Loucy (cell line): ENCODE results near the gene CXCL12.

Experiments used
- H2AFZ ChIP-seq: fragments of 200-600 bp; sonication (generic); 2 replicates; pipeline ENCODE4 v1.6.0; 2016; ENCODE audit warnings: antibody characterized with exemption, mild to moderate bottlenecking, low read length, moderate library complexity
- H3F3A ChIP-seq: fragments of 200-600 bp; 2 replicates; pipeline ENCODE4 v1.6.0; 2016; ENCODE audit warnings: antibody characterized with exemption, low read depth, mild to moderate bottlenecking
- H3K27me3 ChIP-seq: fragments of 200-600 bp; sonication (generic); 2 replicates; pipeline ENCODE4 v1.6.1; 2014; ENCODE audit warnings: low read length, mild to moderate bottlenecking; ENCODE audit not compliant: insufficient read depth, poor library complexity, severe bottlenecking
- H3K36me3 ChIP-seq: fragments of 200-600 bp; sonication (generic); 2 replicates; pipeline ENCODE4 v1.6.1; 2016; ENCODE audit warnings: low read length; ENCODE audit not compliant: insufficient read depth
- H3K4me1 ChIP-seq: fragments of 200-600 bp; sonication (generic); 2 replicates; pipeline ENCODE4 v1.5.1; 2014; ENCODE audit warnings: low read length, mild to moderate bottlenecking; ENCODE audit not compliant: insufficient read depth, poor library complexity, severe bottlenecking
- H3K4me2 ChIP-seq: fragments of 200-600 bp; sonication (generic); 2 replicates; pipeline ENCODE4 v1.6.0; 2014; ENCODE audit warnings: antibody characterized with exemption, low read length, low read depth, mild to moderate bottlenecking; ENCODE audit not compliant: poor library complexity, severe bottlenecking
- H3K4me3 ChIP-seq: fragments of 200-600 bp; sonication (generic); 2 replicates; pipeline ENCODE4 v1.5.1; 2014; ENCODE audit warnings: low read length, mild to moderate bottlenecking, mixed read lengths; ENCODE audit not compliant: poor library complexity, severe bottlenecking
- H3K79me2 ChIP-seq: fragments of 200-600 bp; sonication (generic); 2 replicates; pipeline ENCODE4 v1.6.1; 2014; ENCODE audit warnings: low read length; ENCODE audit not compliant: insufficient read depth
- H3K9ac ChIP-seq: fragments of 200-600 bp; sonication (generic); 2 replicates; pipeline ENCODE4 v1.6.0; 2014; ENCODE audit warnings: mild to moderate bottlenecking, low read depth, low read length, moderate library complexity; ENCODE audit not compliant: poor library complexity, severe bottlenecking
- H3K9me2 ChIP-seq: fragments of 200-600 bp; sonication (generic); replicated peaks from 2 replicates; pipeline ENCODE4 v1.6.1; 2016; ENCODE audit warnings: low read depth, low read length, mixed read lengths
- H3K9me3 ChIP-seq: fragments of 200-600 bp; sonication (generic); 2 replicates; pipeline ENCODE4 v1.6.1; 2014; ENCODE audit warnings: mild to moderate bottlenecking, antibody characterized with exemption, low read length, low read depth; ENCODE audit not compliant: insufficient read depth
- H4K20me1 ChIP-seq: fragments of 200-600 bp; sonication (generic); 2 replicates; pipeline ENCODE4 v1.6.0; 2014; ENCODE audit warnings: antibody characterized with exemption, low read length, mild to moderate bottlenecking; ENCODE audit not compliant: insufficient read depth, poor library complexity, severe bottlenecking
- CTCF ChIP-seq: fragments of 200-600 bp; sonication (generic); conservative IDR thresholded peaks from 2 replicates; pipeline ENCODE4 v1.5.1; 2014; ENCODE audit warnings: mild to moderate bottlenecking, antibody characterized with exemption, low read length
- EZH2phosphoT487 ChIP-seq: fragments of 200-600 bp; IDR thresholded peaks from 2 replicates; pipeline ENCODE4 v1.6.1; 2018; ENCODE audit warnings: antibody characterized with exemption, mild to moderate bottlenecking, moderate library complexity, borderline replicate concordance

Gene CXCL12

GRCh38 chr10:44396671-44397191, 11.8 kb upstream of the CXCL12 start:
- H3K4me3 ChIP-seq: no peak overlapping the region
- H3K9me3 ChIP-seq: peaks cover 2% of the 10 kb centered on the region; the same call in 1 of the 2 replicates
- no peak overlapping the region for H3K4me2 ChIP-seq
- no peaks in the 10 kb centered on the region for H3F3A ChIP-seq
- H3K27me3 ChIP-seq: no peaks in the 10 kb centered on the region
- H2AFZ ChIP-seq: no peak overlapping the region
- TF ChIP-seq EZH2phosphoT487 (no peak), CTCF (no peak)
- no peaks in the 10 kb centered on the region for H3K79me2 ChIP-seq
- no peaks in the 10 kb centered on the region for H3K9me2 ChIP-seq
- no peaks in the 10 kb centered on the region for H4K20me1 ChIP-seq
- H3K36me3 ChIP-seq: no peaks in the 10 kb centered on the region
- no peak overlapping the region for H3K9ac ChIP-seq
- H3K4me1 ChIP-seq: no peaks in the 10 kb centered on the region

GRCh38 chr10:44395902-44396670, 11.2 kb upstream of the CXCL12 start:
- Histone ChIP-seq H3K4me1 (no peaks in the 10 kb centered on the region), H3K4me3 (no peak overlapping the region), H3K9ac (no peak overlapping the region), H2AFZ (no peak overlapping the region), H3K36me3 (no peaks in the 10 kb centered on the region), H3F3A (no peaks in the 10 kb centered on the region), H3K79me2 (no peaks in the 10 kb centered on the region), H3K9me3 (peaks cover 2% of the 10 kb centered on the region; the same call in 1 of the 2 replicates), H4K20me1 (no peaks in the 10 kb centered on the region), H3K4me2 (no peak overlapping the region), H3K27me3 (no peaks in the 10 kb centered on the region), H3K9me2 (no peaks in the 10 kb centered on the region)
- TF ChIP-seq EZH2phosphoT487 (no peak), CTCF (no peak)

DNA sequence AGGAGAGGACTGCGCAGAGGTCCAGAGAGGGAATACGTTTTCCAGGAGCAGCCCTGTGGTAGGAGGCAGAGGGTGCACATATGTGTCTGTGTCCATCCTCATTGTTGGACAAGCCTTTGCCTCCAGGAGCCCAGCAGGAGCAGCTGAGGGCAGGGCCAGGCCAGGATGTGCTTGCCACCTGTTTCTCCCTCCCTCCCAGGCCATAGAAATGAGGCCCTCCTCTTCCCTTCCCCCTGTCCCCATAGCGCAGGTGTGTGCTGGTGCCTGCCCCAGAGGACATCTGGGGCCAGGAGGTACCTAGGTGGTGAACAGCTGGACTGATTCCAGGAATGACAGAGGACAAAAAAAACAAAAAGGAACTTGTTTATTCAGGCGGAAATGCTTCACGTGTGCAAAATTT, 10.5 kb upstream of the CXCL12 start:
- H3K36me3 ChIP-seq: no peaks in the 10 kb centered on the region
- no peak overlapping the region for H3K4me3 ChIP-seq
- H3K9me3 ChIP-seq: peaks cover 2% of the 10 kb centered on the region; the same call in 1 of the 2 replicates
- H3F3A ChIP-seq: no peaks in the 10 kb centered on the region
- no peaks in the 10 kb centered on the region for H3K9me2 ChIP-seq
- no peaks in the 10 kb centered on the region for H4K20me1 ChIP-seq
- H3K9ac ChIP-seq: no peak overlapping the region
- H2AFZ ChIP-seq: no peak overlapping the region
- H3K79me2 ChIP-seq: no peaks in the 10 kb centered on the region
- H3K4me1 ChIP-seq: no peaks in the 10 kb centered on the region
- H3K27me3 ChIP-seq: no peaks in the 10 kb centered on the region
- TF ChIP-seq CTCF: no peak
- no peak for TF ChIP-seq EZH2phosphoT487
- no peak overlapping the region for H3K4me2 ChIP-seq
